AG04450 (cell line): Measurements from ENCODE around the gene WDR45. TPM values are rescaled to one million over a fixed set of nuclear protein-coding genes. Genes with fewer than 3 reads are reported as not detected.
"Not testable (repeated sequence)": the region's sequence is repeated elsewhere in the genome, so short reads cannot be mapped to it uniquely, and the experiment has no call there.

Source experiments
- CTCF ChIA-PET: fragments of 300-600, 350-600 bp; formaldehyde crosslinking; extraction: SDS; loops from one replicate; lab custom pipeline; 2022; ENCODE audit warnings: antibody characterized with exemption, inconsistent platforms; lab: Charles Lee
- POLR2A ChIA-PET: fragments of 350-600 bp; formaldehyde crosslinking; extraction: SDS; loops from one replicate; lab custom pipeline; 2021; ENCODE audit warnings: antibody characterized with exemption, inconsistent platforms; lab: Yijun Ruan, JAX
- DNase-seq: peaks from one replicate; pipeline ENCODE4 v3.0.0-alpha.2; 2011; ENCODE audit warnings: low read depth, low spot score
- H3K27ac ChIP-seq: one replicate; pipeline ENCODE4 v1.5.1; 2012; ENCODE audit warnings: low read depth, low read length, control low read depth
- H3K27me3 ChIP-seq: one replicate; pipeline ENCODE4 v1.6.0; 2012; ENCODE audit warnings: low read length; ENCODE audit not compliant: control insufficient read depth, insufficient read depth
- H3K4me3 ChIP-seq: 2 replicates; pipeline ENCODE4 v1.5.1; 2011; ENCODE audit warnings: mild to moderate bottlenecking, low read depth, low read length, control low read depth
- H3K9me3 ChIP-seq: 2 replicates; pipeline ENCODE4 v1.5.1; 2012; ENCODE audit warnings: low read length; ENCODE audit not compliant: control insufficient read depth, insufficient read depth
- polyA minus RNA-seq: library from RNA; depleted of rRNA, polyadenylated mRNA; stranded (reverse); fragments of >200 nt; gene quantifications from 2 replicates; pipeline ENCODE4 v1.2.3, GENCODE V29; 2011; rRNA and poly(A)+ RNA removed
- polyA plus RNA-seq: library from polyadenylated mRNA; depleted of rRNA; stranded (reverse); fragments of >200 nt; gene quantifications from 2 replicates; pipeline ENCODE4 v1.2.3, GENCODE V29; 2011; rRNA removed
- TF ChIP-seq, protein P1 (sequence below): IDR thresholded peaks from 2 replicates; pipeline ENCODE4 v1.5.1; 2011; ENCODE audit warnings: low read depth, low read length, control low read depth, inconsistent platforms

WDR45 gene
- polyA plus RNA-seq (78.4 and 96.1 TPM in 2 replicates), polyA minus RNA-seq (59.5 and 106 TPM in 2 replicates)

DNA sequence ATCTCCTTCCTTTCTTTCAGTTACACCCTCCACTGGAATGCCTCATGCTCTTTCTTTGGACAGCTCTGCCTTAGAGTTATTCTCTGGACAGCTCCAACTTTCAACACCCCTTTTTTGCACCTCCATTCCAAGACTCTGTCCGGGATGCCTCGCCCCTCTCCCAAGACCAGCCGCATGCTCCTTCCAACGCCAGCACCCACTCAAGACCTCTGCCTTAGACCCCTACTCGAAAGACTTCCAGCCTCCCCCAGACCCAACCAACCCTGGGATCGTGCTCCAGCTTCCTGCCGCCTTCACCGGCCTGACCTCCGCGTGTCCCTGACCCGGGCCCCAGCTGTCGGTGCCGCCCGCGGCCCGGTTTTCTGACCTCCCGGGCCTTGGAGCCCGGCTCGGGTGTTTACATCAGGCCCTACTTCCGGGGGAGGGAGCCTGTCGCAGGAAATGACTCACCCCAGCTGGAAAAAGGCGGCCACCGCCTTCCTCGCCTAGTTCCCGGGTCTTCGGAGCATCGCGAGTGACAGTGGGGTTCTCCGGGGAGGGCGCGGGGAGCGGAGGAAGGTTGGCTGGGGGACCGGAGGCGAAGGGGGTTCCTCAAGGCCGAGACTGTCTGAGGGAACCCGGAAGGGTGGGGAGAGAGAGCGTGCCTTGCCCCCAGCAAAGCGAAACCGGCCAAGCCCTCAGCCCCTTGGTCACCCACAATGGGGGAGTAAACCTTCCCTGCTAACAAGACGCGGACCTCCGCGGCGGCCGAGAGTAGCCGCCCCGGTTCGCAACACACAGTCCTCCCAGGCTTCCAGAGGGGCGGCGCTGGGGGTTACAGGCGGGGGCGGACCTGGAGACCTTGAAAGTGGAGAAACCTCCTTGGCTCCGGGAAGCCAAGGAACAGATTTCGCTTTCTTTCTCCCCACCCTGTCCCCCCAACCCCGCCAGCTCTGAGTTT lies at the start of gene WDR45:
Gene WDR45, minus strand, starts transcription at position 399 of the 940 bp plus-strand sequence. CDS start 1,792 bp downstream, outside the sequence.
- no peak for DNase-seq
- Histone ChIP-seq H3K4me3 (peak within 1 kb of the TSS; percentile 74), H3K9me3 (no peaks in the 10 kb centered on the region; the same call in 1 of the 2 replicates), H3K27ac (peak within 1 kb of the TSS; percentile 80), H3K27me3 (no peaks in the 10 kb centered on the region)
- ChIA-PET POLR2A (interaction anchor here (1.0 to 2.0 kb wide), 2 partner anchors 21 to 37 kb away, joined by 3 to 6 read pairs; partner anchors contain the start of gene TFE3), CTCF (interaction anchor here (0.6 to 1.0 kb wide), 2 partner anchors 76 to 1896 kb away, joined by 3 to 4 read pairs; no protein-coding TSS in a partner anchor)
- TF ChIP-seq, protein P1, sequence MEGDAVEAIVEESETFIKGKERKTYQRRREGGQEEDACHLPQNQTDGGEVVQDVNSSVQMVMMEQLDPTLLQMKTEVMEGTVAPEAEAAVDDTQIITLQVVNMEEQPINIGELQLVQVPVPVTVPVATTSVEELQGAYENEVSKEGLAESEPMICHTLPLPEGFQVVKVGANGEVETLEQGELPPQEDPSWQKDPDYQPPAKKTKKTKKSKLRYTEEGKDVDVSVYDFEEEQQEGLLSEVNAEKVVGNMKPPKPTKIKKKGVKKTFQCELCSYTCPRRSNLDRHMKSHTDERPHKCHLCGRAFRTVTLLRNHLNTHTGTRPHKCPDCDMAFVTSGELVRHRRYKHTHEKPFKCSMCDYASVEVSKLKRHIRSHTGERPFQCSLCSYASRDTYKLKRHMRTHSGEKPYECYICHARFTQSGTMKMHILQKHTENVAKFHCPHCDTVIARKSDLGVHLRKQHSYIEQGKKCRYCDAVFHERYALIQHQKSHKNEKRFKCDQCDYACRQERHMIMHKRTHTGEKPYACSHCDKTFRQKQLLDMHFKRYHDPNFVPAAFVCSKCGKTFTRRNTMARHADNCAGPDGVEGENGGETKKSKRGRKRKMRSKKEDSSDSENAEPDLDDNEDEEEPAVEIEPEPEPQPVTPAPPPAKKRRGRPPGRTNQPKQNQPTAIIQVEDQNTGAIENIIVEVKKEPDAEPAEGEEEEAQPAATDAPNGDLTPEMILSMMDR = no peak

DNA sequence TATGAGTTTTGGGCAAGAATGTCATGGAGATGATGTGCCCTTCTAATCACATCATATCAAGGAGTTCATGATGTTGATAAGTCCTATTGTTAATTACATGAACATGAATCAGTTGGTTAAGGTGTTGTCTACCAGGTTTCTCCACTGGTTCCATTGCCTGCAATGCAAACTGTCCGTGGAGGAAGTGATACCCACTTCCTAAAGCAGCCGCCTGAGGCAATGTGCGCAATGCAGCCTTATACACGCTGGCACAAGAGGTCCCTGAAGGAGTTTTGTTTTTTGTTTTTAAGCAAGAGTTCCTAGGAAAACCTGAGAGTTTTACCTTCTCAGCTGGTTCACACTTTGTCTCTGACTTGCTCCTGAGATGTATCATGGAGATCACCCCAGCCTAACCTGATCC lies 49.7 kb upstream of the WDR45 start:
- no peaks in the 10 kb centered on the region for H3K27me3 ChIP-seq
- no peak for DNase-seq
- H3K4me3 ChIP-seq = no peak overlapping the region
- H3K27ac ChIP-seq = no peak overlapping the region
- TF ChIP-seq, protein P1 = no peak
- POLR2A ChIA-PET = no interaction called here
- H3K9me3 ChIP-seq = no peaks in the 10 kb centered on the region
- CTCF ChIA-PET = no interaction called here

DNA sequence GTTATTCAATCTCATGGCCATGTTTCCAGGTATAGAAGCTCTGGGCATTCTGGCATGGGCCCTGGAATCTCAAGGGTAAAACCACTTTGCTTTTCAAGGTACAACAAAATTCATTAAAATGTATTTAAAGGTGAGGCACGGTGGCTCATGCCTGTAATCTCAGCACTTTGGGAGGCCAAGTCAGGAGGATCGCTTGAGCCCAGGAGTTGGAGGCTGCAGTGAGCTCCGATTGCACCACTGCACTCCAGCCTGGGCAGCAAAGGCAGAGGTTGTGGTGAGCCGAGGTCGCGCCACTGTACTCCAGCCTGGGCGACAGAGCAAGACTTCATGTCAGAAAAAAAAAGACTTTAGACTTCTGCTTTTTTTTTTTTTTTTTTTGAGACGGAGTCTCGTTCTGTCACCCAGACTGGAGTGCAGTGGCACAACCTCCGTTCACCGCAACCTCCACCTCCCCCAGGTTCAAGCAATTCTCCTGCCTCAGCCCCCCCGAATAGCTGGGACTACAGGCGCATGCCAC lies 48.1 kb upstream of the WDR45 start:
- CTCF ChIA-PET, H3K27ac ChIP-seq, DNase-seq, H3K4me3 ChIP-seq, H3K27me3 ChIP-seq, H3K9me3 ChIP-seq: not testable (repeated sequence)
- POLR2A ChIA-PET = interaction anchor here (0.7 kb wide), 1 partner anchor 951 kb away, joined by 5 read pairs; no protein-coding TSS in a partner anchor

DNA sequence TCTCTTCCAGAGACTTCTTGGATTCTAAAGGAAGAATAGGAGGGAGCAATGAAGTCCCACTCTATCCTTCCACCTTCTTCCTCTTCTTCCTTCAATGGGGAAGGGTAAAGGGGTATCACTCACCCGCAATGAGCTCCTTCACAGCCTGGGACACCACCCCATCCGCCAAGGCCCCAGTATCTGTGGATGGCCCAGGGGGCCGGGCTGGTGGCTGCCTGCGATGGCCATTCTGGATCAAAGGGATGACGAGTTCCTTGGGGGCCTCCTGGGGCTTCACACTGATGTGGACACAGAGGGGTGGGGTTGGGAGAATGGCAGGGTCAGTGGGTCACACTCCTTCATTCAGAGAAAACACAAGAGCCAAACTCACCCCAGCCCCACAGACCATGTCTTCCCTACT lies 42.8 kb upstream of the WDR45 start:
- no peak for DNase-seq
- peak overlapping the region; percentile 72 for H3K4me3 ChIP-seq
- no peak overlapping the region for H3K27ac ChIP-seq
- no peaks in the 10 kb centered on the region for H3K9me3 ChIP-seq
- no peaks in the 10 kb centered on the region for H3K27me3 ChIP-seq
- CTCF ChIA-PET = no interaction called here
- TF ChIP-seq, protein P1 = no peak
- POLR2A ChIA-PET = no interaction called here

DNA sequence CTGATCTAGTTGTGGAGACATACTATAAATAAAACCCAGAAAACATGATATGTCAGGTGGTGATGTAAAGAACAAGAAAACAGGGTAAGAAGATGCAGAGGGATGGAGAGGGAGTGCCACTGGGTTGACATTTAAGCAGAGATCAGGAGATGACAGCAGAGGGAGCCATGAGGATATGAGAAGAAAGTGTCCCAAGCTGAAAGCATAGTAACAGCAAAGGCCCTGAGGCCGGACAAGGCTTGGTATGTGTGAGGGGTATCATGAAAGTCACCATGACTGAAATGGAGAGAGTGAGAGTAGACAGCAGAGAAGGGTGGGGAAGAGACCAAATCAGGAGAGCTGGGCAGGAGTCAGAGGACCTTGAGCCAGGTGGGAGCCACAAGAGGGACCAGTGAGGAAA lies 40.4 kb upstream of the WDR45 start:
- DNase-seq = no peak
- Histone ChIP-seq H3K27ac (no peak overlapping the region), H3K27me3 (no peaks in the 10 kb centered on the region), H3K4me3 (no peak overlapping the region), H3K9me3 (no peaks in the 10 kb centered on the region)
- ChIA-PET POLR2A (no interaction called here), CTCF (no interaction called here)
- TF ChIP-seq, protein P1 = no peak
